Measurements from ENCODE around the gene SIAH3. TPM values are rescaled to one million over a fixed set of nuclear protein-coding genes. Genes with fewer than 3 reads are reported as not detected.

The SIAH3 gene
- total and polyA plus RNA-seq, 9 of the 15 experiments (the other 6 are each of a cell fraction or from before 2014, with no cell fraction given) = not detected

DNA sequence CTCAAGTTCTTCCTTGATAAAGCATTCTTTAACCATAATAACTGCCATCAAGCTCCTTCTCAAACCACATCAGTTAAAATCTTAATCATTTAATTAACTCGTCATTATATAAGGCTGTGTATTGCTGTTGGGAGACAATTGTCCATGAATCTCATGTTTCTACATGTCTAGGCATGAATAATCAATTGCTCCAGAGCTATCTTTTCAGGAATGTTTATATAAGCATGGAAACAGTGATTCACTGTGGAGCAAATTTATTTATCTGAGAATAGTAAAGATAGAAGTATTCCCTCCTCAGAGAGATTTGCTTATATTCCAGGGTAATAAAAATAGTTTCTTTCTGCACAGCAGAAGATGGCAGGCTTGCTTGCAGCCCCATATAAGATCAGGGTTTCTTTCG lies 78.3 kb downstream of the SIAH3 start:
- 0% methylated on average over 2 of the region's 2 CpGs for WGBS (ENCODE audit: insufficient coverage, low coverage, missing lambda C conversion rate)
- Histone ChIP-seq H3K4me2 (ENCODE audit: insufficient read depth, low read length) (no peak overlapping the region), H3K4me1 (replicated peaks in 1 of 2; ENCODE audit: control insufficient read depth in 2 of 2, insufficient read depth in 2 of 2, low read length in 2 of 2) (no peaks in the 10 kb centered on the region), H3K36me3 (ENCODE audit: control insufficient read depth, insufficient read depth, low read length) (no peaks in the 10 kb centered on the region), H2AFZ (ENCODE audit: low read depth, low read length) (no peak overlapping the region), H3K27me3 (ENCODE audit: control insufficient read depth in 2 of 2, insufficient read depth in 2 of 2, low read length in 2 of 2) (0 out of 5 replicates have a peak, but pooled peaks cover 2 to 7% of the 10 kb centered on the region in 2 experiments), H3K9me3 (replicated peaks; ENCODE audit: control insufficient read depth, insufficient read depth, low read depth, low read length) (no peaks in the 10 kb centered on the region), H3K27ac (ENCODE audit: extremely low read depth, low read depth, low read length) (no peak overlapping the region), H3K9ac (ENCODE audit: insufficient read depth in 1 of 2, low read depth in 2 of 2, low read length in 2 of 2) (no peak overlapping the region), H3K79me2 (ENCODE audit: control insufficient read depth, insufficient read depth, low read length) (no peaks in the 10 kb centered on the region), H3K4me3 (no peak overlapping the region), H4K20me1 (replicated peaks; ENCODE audit: control insufficient read depth, insufficient read depth, low read length) (no peaks in the 10 kb centered on the region), H3K9me1 (ENCODE audit: control insufficient read depth, insufficient read depth, low read length) (no peaks in the 10 kb centered on the region)
- no peak for ATAC-seq
- no peak for FAIRE-seq
- intact Hi-C loops (cut with micrococcal nuclease) (no loop called here), in situ Hi-C loops (cut with MboI) (no loop called here)
- POLR2A ChIA-PET = no interaction called here
- no TSS peak for BruUV-seq (replicated peaks)
- TF ChIP-seq, protein P1, sequence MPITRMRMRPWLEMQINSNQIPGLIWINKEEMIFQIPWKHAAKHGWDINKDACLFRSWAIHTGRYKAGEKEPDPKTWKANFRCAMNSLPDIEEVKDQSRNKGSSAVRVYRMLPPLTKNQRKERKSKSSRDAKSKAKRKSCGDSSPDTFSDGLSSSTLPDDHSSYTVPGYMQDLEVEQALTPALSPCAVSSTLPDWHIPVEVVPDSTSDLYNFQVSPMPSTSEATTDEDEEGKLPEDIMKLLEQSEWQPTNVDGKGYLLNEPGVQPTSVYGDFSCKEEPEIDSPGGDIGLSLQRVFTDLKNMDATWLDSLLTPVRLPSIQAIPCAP (CRISPR knock-in tag; IDR thresholded peaks at IDR 0.05; ENCODE audit: borderline replicate concordance) = no peak
- no peak for TF ChIP-seq SRSF9 (IDR thresholded peaks at IDR 0.05; ENCODE audit: borderline replicate concordance, low read depth, low read length)
- TF ChIP-seq SMC3 (conservative IDR thresholded peaks at IDR 0.05; ENCODE audit: insufficient read depth, low read depth, low read length) = no peak
- TF ChIP-seq NR2C2 (CRISPR knock-in tag; IDR thresholded peaks at IDR 0.05) = no peak
- no peak for TF ChIP-seq NR2C2 (tag; IDR thresholded peaks at IDR 0.05)
- TF ChIP-seq NFE2 (IDR thresholded peaks at IDR 0.05; ENCODE audit: low read depth) = no peak
- no peak for TF ChIP-seq JUNB (CRISPR knock-in tag; conservative IDR thresholded peaks at IDR 0.05)
- no peak for TF ChIP-seq SMARCB1 (IDR thresholded peaks at IDR 0.05; ENCODE audit: insufficient read length, low read depth)
- no peak for TF ChIP-seq HEY1 (CRISPR knock-in tag; IDR thresholded peaks at IDR 0.05; ENCODE audit: borderline replicate concordance)
- TF ChIP-seq SIN3B (IDR thresholded peaks at IDR 0.05; ENCODE audit: low read depth) = no peak
- TF ChIP-seq, protein P2, sequence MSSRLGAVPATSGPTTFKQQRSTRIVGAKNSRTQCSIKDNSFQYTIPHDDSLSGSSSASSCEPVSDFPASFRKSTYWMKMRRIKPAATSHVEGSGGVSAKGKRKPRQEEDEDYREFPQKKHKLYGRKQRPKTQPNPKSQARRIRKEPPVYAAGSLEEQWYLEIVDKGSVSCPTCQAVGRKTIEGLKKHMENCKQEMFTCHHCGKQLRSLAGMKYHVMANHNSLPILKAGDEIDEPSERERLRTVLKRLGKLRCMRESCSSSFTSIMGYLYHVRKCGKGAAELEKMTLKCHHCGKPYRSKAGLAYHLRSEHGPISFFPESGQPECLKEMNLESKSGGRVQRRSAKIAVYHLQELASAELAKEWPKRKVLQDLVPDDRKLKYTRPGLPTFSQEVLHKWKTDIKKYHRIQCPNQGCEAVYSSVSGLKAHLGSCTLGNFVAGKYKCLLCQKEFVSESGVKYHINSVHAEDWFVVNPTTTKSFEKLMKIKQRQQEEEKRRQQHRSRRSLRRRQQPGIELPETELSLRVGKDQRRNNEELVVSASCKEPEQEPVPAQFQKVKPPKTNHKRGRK (tag; IDR thresholded peaks at IDR 0.05) = no peak
- no peak for TF ChIP-seq SREBF1 (IDR thresholded peaks at IDR 0.05; ENCODE audit: borderline replicate concordance, low read depth, low read length)
- TF ChIP-seq, protein P3, sequence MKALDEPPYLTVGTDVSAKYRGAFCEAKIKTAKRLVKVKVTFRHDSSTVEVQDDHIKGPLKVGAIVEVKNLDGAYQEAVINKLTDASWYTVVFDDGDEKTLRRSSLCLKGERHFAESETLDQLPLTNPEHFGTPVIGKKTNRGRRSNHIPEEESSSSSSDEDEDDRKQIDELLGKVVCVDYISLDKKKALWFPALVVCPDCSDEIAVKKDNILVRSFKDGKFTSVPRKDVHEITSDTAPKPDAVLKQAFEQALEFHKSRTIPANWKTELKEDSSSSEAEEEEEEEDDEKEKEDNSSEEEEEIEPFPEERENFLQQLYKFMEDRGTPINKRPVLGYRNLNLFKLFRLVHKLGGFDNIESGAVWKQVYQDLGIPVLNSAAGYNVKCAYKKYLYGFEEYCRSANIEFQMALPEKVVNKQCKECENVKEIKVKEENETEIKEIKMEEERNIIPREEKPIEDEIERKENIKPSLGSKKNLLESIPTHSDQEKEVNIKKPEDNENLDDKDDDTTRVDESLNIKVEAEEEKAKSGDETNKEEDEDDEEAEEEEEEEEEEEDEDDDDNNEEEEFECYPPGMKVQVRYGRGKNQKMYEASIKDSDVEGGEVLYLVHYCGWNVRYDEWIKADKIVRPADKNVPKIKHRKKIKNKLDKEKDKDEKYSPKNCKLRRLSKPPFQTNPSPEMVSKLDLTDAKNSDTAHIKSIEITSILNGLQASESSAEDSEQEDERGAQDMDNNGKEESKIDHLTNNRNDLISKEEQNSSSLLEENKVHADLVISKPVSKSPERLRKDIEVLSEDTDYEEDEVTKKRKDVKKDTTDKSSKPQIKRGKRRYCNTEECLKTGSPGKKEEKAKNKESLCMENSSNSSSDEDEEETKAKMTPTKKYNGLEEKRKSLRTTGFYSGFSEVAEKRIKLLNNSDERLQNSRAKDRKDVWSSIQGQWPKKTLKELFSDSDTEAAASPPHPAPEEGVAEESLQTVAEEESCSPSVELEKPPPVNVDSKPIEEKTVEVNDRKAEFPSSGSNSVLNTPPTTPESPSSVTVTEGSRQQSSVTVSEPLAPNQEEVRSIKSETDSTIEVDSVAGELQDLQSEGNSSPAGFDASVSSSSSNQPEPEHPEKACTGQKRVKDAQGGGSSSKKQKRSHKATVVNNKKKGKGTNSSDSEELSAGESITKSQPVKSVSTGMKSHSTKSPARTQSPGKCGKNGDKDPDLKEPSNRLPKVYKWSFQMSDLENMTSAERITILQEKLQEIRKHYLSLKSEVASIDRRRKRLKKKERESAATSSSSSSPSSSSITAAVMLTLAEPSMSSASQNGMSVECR (CRISPR knock-in tag; IDR thresholded peaks at IDR 0.05) = no peak
- no peak for TF ChIP-seq ZNF263 (CRISPR knock-in tag; IDR thresholded peaks at IDR 0.05; ENCODE audit: borderline replicate concordance)
- no peak for TF ChIP-seq MYBL2 (IDR thresholded peaks at IDR 0.05; ENCODE audit: low read depth)
- TF ChIP-seq MYBL2 (CRISPR knock-in tag; IDR thresholded peaks at IDR 0.05; ENCODE audit: borderline replicate concordance) = no peak
- TF ChIP-seq BCOR (IDR thresholded peaks at IDR 0.05) = no peak
- TF ChIP-seq ZNF644 (tag; IDR thresholded peaks at IDR 0.05; ENCODE audit: low read depth) = no peak
- CTCF ChIA-PET (ENCODE audit: low intra/inter-chr PET ratio) = interaction anchor here (0.5 kb wide), 1 partner anchor 10 kb away, joined by 3 read pairs; no protein-coding TSS in a partner anchor
- no peak for DNase-seq (ENCODE audit: extremely low read depth in 1 of 4, low spot score in 3 of 4)
